HEK293 (cell line): ENCODE data around the gene DPEP1.

ENCODE experiments used
- CTCF ChIA-PET: fragments of 350-600 bp; formaldehyde crosslinking; extraction: SDS; loops from one replicate; lab custom pipeline; 2021; ENCODE audit warnings: antibody characterized with exemption; lab: Yijun Ruan, JAX
- POLR2A ChIA-PET: fragments of 300-600 bp; formaldehyde crosslinking; extraction: SDS; loops from one replicate; lab custom pipeline; 2020; ENCODE audit warnings: antibody characterized with exemption, inconsistent platforms; lab: Yijun Ruan, JAX
- H3K27ac ChIP-seq: fragments of 200-500 bp; sonication (Bioruptor generic); 2 replicates; pipeline ENCODE4 v1.5.1; 2014; ENCODE audit warnings: low read depth, low read length, control low read depth, inconsistent platforms; ENCODE audit errors: extremely low read depth
- H3K36me3 ChIP-seq, 2 experiments: fragments of 200-500 bp in 1 of 2; sonication (Bioruptor generic) in 1 of 2; 1 replicate in 1 of 2; 2 replicates in 1 of 2; pipeline ENCODE4 v1.5.1; 2014 to 2017; ENCODE audit warnings: inconsistent platforms in 2 of 2, low read length in 2 of 2; ENCODE audit not compliant: control insufficient read depth in 2 of 2, insufficient read depth in 1 of 2
- H3K4me1 ChIP-seq: fragments of 200-500 bp; sonication (Bioruptor generic); 2 replicates; pipeline ENCODE4 v1.5.1; 2014; ENCODE audit warnings: mild to moderate bottlenecking, low read length, inconsistent platforms; ENCODE audit not compliant: control insufficient read depth, insufficient read depth
- H3K4me3 ChIP-seq: 2 replicates; pipeline ENCODE4 v1.5.1; 2011; ENCODE audit warnings: low read depth, mild to moderate bottlenecking, control low read depth, low read length, moderate library complexity
- H3K9me3 ChIP-seq: fragments of 200-500 bp; sonication (Bioruptor generic); 2 replicates; pipeline ENCODE4 v1.5.1; 2014; ENCODE audit warnings: low read depth, low read length, inconsistent platforms; ENCODE audit not compliant: control insufficient read depth, insufficient read depth
- KLF9 ChIP-seq: fragments of 450-650 bp; formaldehyde crosslinking; IDR thresholded peaks from 2 replicates; pipeline ENCODE4 v1.5.1; 2016; ENCODE audit warnings: missing biosample characterization, missing genetic modification characterization, low read depth
- RBAK ChIP-seq: fragments of 450-650 bp; formaldehyde crosslinking; IDR thresholded peaks from 2 replicates; pipeline ENCODE4 v1.5.1; 2016; ENCODE audit warnings: missing biosample characterization, missing genetic modification characterization
- SETDB1 ChIP-seq: IDR thresholded peaks from one replicate; pipeline ENCODE4 v1.6.1; 2017; ENCODE audit warnings: mild to moderate bottlenecking, low read length, moderate library complexity, mixed read lengths; ENCODE audit not compliant: insufficient read length
- ZBTB48 ChIP-seq: fragments of 450-650 bp; formaldehyde crosslinking; IDR thresholded peaks from 2 replicates; pipeline ENCODE4 v1.5.1; 2016; ENCODE audit warnings: missing biosample characterization, missing genetic modification characterization
- ZBTB49 ChIP-seq: fragments of 450-650 bp; formaldehyde crosslinking; IDR thresholded peaks from 2 replicates; pipeline ENCODE4 v1.5.1; 2016; ENCODE audit warnings: missing biosample characterization, missing genetic modification characterization, low read depth
- ZIC2 ChIP-seq: fragments of 450-650 bp; formaldehyde crosslinking; IDR thresholded peaks from 2 replicates; pipeline ENCODE4 v1.5.1; 2016; ENCODE audit warnings: missing biosample characterization, missing genetic modification characterization
- ZNF184 ChIP-seq: fragments of 450-650 bp; IDR thresholded peaks from 2 replicates; pipeline ENCODE4 v1.5.1; 2018; ENCODE audit warnings: missing biosample characterization, mild to moderate bottlenecking, missing genetic modification characterization
- ZNF221 ChIP-seq: fragments of 450-650 bp; formaldehyde crosslinking; IDR thresholded peaks from 2 replicates; pipeline ENCODE4 v1.5.1; 2017; ENCODE audit warnings: missing biosample characterization, missing genetic modification characterization, borderline replicate concordance
- ZNF280D ChIP-seq: fragments of 450-650 bp; formaldehyde crosslinking; IDR thresholded peaks from 2 replicates; pipeline ENCODE4 v1.5.1; 2016; ENCODE audit warnings: missing biosample characterization, missing genetic modification characterization
- ZNF292 ChIP-seq: fragments of 450-650 bp; formaldehyde crosslinking; IDR thresholded peaks from 2 replicates; pipeline ENCODE4 v1.5.1; 2016; ENCODE audit warnings: low read depth, missing biosample characterization, missing genetic modification characterization, borderline replicate concordance
- ZNF324 ChIP-seq: fragments of 450-650 bp; formaldehyde crosslinking; IDR thresholded peaks from 2 replicates; pipeline ENCODE4 v1.5.1; 2016; ENCODE audit warnings: missing biosample characterization, missing genetic modification characterization
- ZNF362 ChIP-seq: fragments of 450-650 bp; formaldehyde crosslinking; IDR thresholded peaks from 2 replicates; pipeline ENCODE4 v1.5.1; 2016; ENCODE audit warnings: missing biosample characterization, missing genetic modification characterization
- ZNF510 ChIP-seq: fragments of 450-650 bp; formaldehyde crosslinking; IDR thresholded peaks from 2 replicates; pipeline ENCODE4 v1.5.1; 2018; ENCODE audit warnings: mild to moderate bottlenecking, missing genetic modification characterization, missing biosample characterization; ENCODE audit not compliant: insufficient replicate concordance
- ZNF529 ChIP-seq: fragments of 450-650 bp; formaldehyde crosslinking; IDR thresholded peaks from 2 replicates; pipeline ENCODE4 v1.5.1; 2017; ENCODE audit warnings: missing genetic modification characterization, missing biosample characterization; ENCODE audit not compliant: insufficient replicate concordance
- ZNF610 ChIP-seq: fragments of 450-650 bp; formaldehyde crosslinking; IDR thresholded peaks from 2 replicates; pipeline ENCODE4 v1.5.1; 2016; ENCODE audit warnings: missing biosample characterization, missing genetic modification characterization, borderline replicate concordance
- ZNF621 ChIP-seq: fragments of 450-650 bp; formaldehyde crosslinking; IDR thresholded peaks from 2 replicates; pipeline ENCODE4 v1.5.1; 2017; ENCODE audit warnings: missing biosample characterization, missing genetic modification characterization
- ZNF623 ChIP-seq: fragments of 450-650 bp; formaldehyde crosslinking; IDR thresholded peaks from 2 replicates; pipeline ENCODE4 v1.5.1; 2016; ENCODE audit warnings: missing biosample characterization, missing genetic modification characterization
- ZNF626 ChIP-seq: fragments of 450-650 bp; sonication (Bioruptor Pico); formaldehyde crosslinking; IDR thresholded peaks from 2 replicates; pipeline ENCODE4 v1.5.1; 2018; ENCODE audit warnings: missing biosample characterization, missing genetic modification characterization, inconsistent platforms
- ZNF639 ChIP-seq: fragments of 450-650 bp; formaldehyde crosslinking; IDR thresholded peaks from 2 replicates; pipeline ENCODE4 v1.5.1; 2016; ENCODE audit warnings: missing biosample characterization, missing genetic modification characterization
- TF ChIP-seq, protein P1 (sequence below): fragments of 450-650 bp; formaldehyde crosslinking; IDR thresholded peaks from 2 replicates; pipeline ENCODE4 v1.5.1; 2017; ENCODE audit warnings: missing biosample characterization, missing genetic modification characterization
- TF ChIP-seq, protein P2 (sequence below): fragments of 450-650 bp; formaldehyde crosslinking; optimal IDR thresholded peaks from 2 replicates; pipeline ENCODE3; 2016; ENCODE audit warnings: missing biosample characterization, mild to moderate bottlenecking, missing genetic modification characterization

DPEP1 gene

DNA sequence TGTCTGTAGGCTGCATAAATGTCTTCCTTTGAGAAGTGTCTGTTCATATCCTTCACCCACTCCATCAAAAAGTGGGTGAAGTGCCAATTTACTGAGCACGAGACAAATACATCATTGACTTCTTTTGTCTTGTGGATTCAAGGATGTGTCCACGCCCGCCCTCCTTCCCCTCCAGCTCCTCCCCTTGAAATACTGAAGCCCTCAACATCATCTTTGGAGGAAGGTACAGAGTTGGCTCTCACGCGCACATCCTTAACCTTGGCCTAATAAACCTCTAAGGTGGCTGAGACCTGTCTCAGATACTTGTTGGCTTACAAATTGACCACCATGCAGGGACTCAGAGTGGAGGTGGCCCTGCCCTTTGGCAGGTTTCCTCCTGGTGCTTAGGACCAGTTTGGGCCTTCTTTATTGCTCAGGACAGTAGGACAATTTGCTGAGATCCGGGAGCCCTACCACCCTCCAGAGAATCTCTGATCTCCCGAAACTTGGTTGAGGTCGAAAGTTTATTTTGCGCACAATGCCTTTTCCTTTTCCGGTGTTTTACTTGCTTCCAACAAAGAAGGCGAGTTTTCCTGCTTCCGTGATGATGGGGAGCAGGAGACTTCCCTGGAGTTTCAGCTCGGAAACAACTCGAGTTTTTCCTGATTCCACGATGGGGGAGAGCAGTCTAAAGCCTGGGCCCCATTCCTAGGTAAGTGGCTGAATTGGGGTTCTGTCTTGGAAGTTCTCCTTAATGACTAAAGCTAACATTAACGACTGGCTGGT lies 58.9 kb downstream of the DPEP1 start:
- no peak overlapping the region for H3K4me3 ChIP-seq
- H3K27ac ChIP-seq, result no peak overlapping the region
- ChIA-PET CTCF (no interaction called here), POLR2A (no interaction called here)
- H3K4me1 ChIP-seq, result no peaks in the 10 kb centered on the region
- no peak for TF ChIP-seq ZBTB49 (tag by site-specific recombination)
- no peak for TF ChIP-seq RBAK (tag by site-specific recombination)
- TF ChIP-seq ZBTB48 (tag by site-specific recombination), result no peak
- TF ChIP-seq ZNF621 (tag by site-specific recombination), result no peak
- no peak for TF ChIP-seq ZNF221 (tag by site-specific recombination)
- no peak for TF ChIP-seq ZNF623
- TF ChIP-seq ZNF639, result no peak
- no peak for TF ChIP-seq KLF9 (tag by site-specific recombination)
- no peak for TF ChIP-seq ZNF324 (tag by site-specific recombination)
- no peak for TF ChIP-seq SETDB1
- TF ChIP-seq ZIC2 (tag by site-specific recombination), result no peak
- TF ChIP-seq, protein P1, sequence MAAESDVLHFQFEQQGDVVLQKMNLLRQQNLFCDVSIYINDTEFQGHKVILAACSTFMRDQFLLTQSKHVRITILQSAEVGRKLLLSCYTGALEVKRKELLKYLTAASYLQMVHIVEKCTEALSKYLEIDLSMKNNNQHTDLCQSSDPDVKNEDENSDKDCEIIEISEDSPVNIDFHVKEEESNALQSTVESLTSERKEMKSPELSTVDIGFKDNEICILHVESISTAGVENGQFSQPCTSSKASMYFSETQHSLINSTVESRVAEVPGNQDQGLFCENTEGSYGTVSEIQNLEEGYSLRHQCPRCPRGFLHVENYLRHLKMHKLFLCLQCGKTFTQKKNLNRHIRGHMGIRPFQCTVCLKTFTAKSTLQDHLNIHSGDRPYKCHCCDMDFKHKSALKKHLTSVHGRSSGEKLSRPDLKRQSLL (tag by site-specific recombination), result no peak
- TF ChIP-seq ZNF292 (tag by site-specific recombination), result no peak
- TF ChIP-seq, protein P2, sequence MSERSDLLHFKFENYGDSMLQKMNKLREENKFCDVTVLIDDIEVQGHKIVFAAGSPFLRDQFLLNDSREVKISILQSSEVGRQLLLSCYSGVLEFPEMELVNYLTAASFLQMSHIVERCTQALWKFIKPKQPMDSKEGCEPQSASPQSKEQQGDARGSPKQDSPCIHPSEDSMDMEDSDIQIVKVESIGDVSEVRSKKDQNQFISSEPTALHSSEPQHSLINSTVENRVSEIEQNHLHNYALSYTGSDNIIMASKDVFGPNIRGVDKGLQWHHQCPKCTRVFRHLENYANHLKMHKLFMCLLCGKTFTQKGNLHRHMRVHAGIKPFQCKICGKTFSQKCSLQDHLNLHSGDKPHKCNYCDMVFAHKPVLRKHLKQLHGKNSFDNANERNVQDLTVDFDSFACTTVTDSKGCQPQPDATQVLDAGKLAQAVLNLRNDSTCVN (tag by site-specific recombination), result no peak
- H3K9me3 ChIP-seq, result no peaks in the 10 kb centered on the region
- H3K36me3 ChIP-seq, result peaks cover 0 to 2% of the 10 kb centered on the region in 2 experiments; a peak in 1 of 3 replicates

DNA sequence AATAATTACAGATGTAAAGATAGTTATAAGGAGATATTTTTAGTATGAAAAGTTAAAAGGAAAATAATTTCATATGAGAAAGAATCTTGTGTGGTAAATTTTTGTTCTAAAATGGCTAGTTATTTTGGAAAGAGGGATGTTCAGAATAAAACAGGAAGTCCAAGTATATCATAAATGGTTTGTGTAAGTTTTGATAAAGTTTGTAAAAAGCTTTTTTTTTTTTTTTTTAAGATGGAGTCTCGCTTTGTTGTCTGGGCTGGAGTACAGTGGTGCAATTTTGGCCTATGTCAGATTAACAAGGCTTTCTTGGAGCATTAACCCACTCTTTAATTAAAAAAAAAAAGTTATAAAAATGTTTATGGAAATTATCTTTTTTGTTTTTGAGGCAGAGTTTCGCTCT lies 64.8 kb downstream of the DPEP1 start:
- no peaks in the 10 kb centered on the region; a peak in 1 of 3 replicates for H3K36me3 ChIP-seq
- no peak overlapping the region for H3K27ac ChIP-seq
- POLR2A ChIA-PET, result interaction anchor here (0.6 to 1.2 kb wide), 2 partner anchors 8 to 87 kb away, joined by 3 read pairs; partner anchors contain the start of gene CDK10
- H3K9me3 ChIP-seq, result no peaks in the 10 kb centered on the region
- H3K4me3 ChIP-seq, result no peak overlapping the region
- H3K4me1 ChIP-seq, result no peaks in the 10 kb centered on the region
- CTCF ChIA-PET, result no interaction called here
- peak; percentile 98 for TF ChIP-seq SETDB1
- TF ChIP-seq ZNF280D (tag by site-specific recombination), result peak; percentile 92
- 0 out of 2 replicates have a peak, but pooled peaks have one; percentile 63 for TF ChIP-seq ZNF610 (tag by site-specific recombination)
- peak; percentile 23 for TF ChIP-seq ZNF529 (tag by site-specific recombination)
- TF ChIP-seq ZNF184, result no peak
- TF ChIP-seq ZNF626 (tag by site-specific recombination), result peak; percentile 69; the same call in 1 of the 2 replicates
- peak; percentile 25 for TF ChIP-seq ZNF510 (tag by site-specific recombination)
- 0 out of 2 replicates have a peak, but pooled peaks have one; percentile 24 for TF ChIP-seq ZNF362 (tag by site-specific recombination)
